NT2/D1 (cell line): ENCODE data around the gene KCNN2.
"Not testable (repeated sequence)": the region's sequence is repeated elsewhere in the genome, so short reads cannot be mapped to it uniquely, and the experiment has no call there.

Experiments
- DNase-seq: peaks from one replicate; pipeline ENCODE4 v3.0.0-alpha.2; 2011; ENCODE audit warnings: low read depth, low spot score
- H3K27me3 ChIP-seq: 2 replicates; pipeline ENCODE4 v1.6.0; 2011; ENCODE audit warnings: mild to moderate bottlenecking; ENCODE audit not compliant: insufficient read length, insufficient read depth
- H3K36me3 ChIP-seq: 2 replicates; pipeline ENCODE4 v1.6.1; 2011; ENCODE audit warnings: mild to moderate bottlenecking, low read length, mixed read lengths; ENCODE audit not compliant: insufficient read depth, insufficient read length
- H3K4me1 ChIP-seq: 2 replicates; pipeline ENCODE4 v1.5.1; 2011; ENCODE audit not compliant: insufficient read depth, insufficient read length
- H3K4me3 ChIP-seq: 2 replicates; pipeline ENCODE4 v1.5.1; 2011; ENCODE audit warnings: low read depth; ENCODE audit not compliant: insufficient read length
- H3K9ac ChIP-seq: 2 replicates; pipeline ENCODE4 v1.6.0; 2011; ENCODE audit warnings: low read depth; ENCODE audit not compliant: insufficient read length
- H3K9me3 ChIP-seq: 2 replicates; pipeline ENCODE4 v1.5.1; 2011; ENCODE audit warnings: mild to moderate bottlenecking, low read length; ENCODE audit not compliant: insufficient read depth
- SUZ12 ChIP-seq: IDR thresholded peaks from 2 replicates; pipeline ENCODE4 v1.6.1; 2011; ENCODE audit not compliant: insufficient read length, insufficient read depth; ENCODE audit errors: extremely low read depth
- YY1 ChIP-seq: IDR thresholded peaks from 2 replicates; pipeline ENCODE4 v1.6.1; 2011; ENCODE audit not compliant: insufficient read length, insufficient read depth
- ZNF274 ChIP-seq: IDR thresholded peaks from 2 replicates; pipeline ENCODE4 v1.6.1; 2011; ENCODE audit warnings: mild to moderate bottlenecking, low read depth, low read length

KCNN2 gene

GRCh38 chr5:114419959-114420358, 58.1 kb downstream of the KCNN2 start:
- no peak overlapping the region for H3K9ac ChIP-seq
- H3K4me3 ChIP-seq: no peak overlapping the region
- no peak for DNase-seq
- TF ChIP-seq SUZ12: no peak
- no peak for TF ChIP-seq ZNF274
- H3K4me1 ChIP-seq: no peaks in the 10 kb centered on the region
- no peaks in the 10 kb centered on the region for H3K36me3 ChIP-seq
- H3K27me3 ChIP-seq: no peaks in the 10 kb centered on the region
- H3K9me3 ChIP-seq: no peaks in the 10 kb centered on the region

GRCh38 chr5:114427204-114427603, 65.3 kb downstream of the KCNN2 start:
- no peaks in the 10 kb centered on the region for H3K36me3 ChIP-seq
- H3K4me3 ChIP-seq: no peak overlapping the region
- H3K9me3 ChIP-seq: no peaks in the 10 kb centered on the region
- TF ChIP-seq ZNF274 (no peak), YY1 (no peak), SUZ12 (no peak)
- no peak overlapping the region for H3K9ac ChIP-seq
- no peaks in the 10 kb centered on the region for H3K27me3 ChIP-seq
- no peak for DNase-seq
- no peaks in the 10 kb centered on the region for H3K4me1 ChIP-seq

DNA sequence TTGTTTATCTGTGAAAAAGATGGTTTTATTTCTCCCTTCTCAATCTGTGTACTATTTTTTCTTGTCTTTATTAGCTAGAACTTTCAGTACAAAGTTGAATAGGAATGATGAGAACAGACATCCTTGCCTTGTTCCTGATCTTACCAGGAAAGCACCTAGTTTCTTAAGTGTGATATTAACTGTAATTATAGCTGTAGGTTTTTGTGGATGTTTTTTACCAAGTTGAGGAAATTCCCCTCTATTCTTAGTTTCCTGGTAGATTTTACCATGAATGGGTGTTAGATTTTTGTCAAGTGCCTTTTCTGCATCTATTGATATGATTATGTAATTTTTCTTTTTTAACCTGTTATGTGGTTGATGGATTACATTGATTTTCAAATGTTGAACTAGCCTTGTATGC, 68.7 kb downstream of the KCNN2 start:
- Histone ChIP-seq H3K4me1 (no peaks in the 10 kb centered on the region), H3K36me3 (no peaks in the 10 kb centered on the region), H3K9me3 (no peaks in the 10 kb centered on the region), H3K4me3 (no peak overlapping the region), H3K27me3 (no peaks in the 10 kb centered on the region), H3K9ac (no peak overlapping the region)
- TF ChIP-seq YY1 (no peak), ZNF274 (no peak), SUZ12 (no peak)
- DNase-seq: no peak

DNA sequence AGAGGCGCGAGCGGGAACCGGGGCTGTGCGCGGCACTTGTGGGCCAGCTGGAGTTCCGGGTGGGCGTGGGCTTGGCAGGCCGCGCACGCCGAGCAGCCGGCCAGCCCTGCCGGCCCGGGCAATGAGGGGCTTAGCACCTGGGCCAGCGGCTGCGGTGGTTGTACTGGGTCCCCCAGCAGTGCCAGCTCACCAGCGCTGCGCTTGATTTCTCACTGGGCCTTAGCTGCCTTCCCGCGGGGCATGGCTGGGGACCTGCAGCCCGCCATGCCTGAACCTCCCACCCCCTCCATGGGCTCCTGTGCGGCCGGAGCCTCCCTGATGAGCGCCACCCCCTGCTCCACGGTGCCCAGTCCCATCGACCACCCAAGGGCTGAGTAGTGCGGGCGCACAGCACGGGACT, 70.8 kb downstream of the KCNN2 start:
- H3K9ac ChIP-seq, H3K4me1 ChIP-seq, H3K4me3 ChIP-seq, H3K27me3 ChIP-seq, DNase-seq, H3K36me3 ChIP-seq, H3K9me3 ChIP-seq: not testable (repeated sequence)

DNA sequence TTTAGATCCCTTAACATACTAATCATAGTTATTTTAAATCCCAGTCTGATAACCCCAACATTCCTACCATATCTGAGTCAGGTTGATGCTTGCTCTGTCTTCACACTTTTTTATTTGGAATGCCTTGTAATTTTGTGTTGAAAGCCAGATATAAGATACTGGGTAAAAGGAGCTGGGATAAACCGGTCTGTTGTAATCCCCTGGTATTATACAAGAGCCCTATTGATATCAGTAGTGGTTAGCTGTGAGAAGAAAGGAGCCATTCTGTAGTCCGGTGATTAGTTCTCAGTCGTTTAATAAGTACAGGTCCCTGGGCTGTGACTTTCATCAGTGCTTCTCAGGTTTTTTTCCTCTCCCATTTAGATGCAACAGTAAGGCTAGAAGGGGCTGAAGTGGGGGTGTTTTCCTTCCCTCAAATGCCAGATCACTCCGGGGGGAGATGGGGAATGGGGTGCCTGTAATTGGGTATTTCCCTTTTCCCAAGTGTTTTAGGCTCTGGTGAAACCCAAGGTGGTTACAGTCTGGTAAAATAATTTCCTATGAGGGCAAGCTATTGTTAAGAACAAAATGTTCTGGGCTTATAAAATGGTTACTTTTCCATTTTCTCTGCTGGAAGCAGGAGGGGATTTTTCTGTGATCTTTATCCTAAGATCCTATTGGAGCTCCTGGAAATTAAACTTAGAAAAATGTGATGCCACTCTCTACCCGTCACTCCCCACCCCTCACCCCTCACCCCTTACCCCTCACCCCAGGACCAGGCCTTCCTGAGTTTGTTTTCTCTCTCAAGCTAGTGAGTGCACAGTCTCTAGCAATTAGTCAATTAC, 72.7 kb downstream of the KCNN2 start:
- no peak for DNase-seq
- no peaks in the 10 kb centered on the region for H3K27me3 ChIP-seq
- no peaks in the 10 kb centered on the region for H3K4me1 ChIP-seq
- H3K4me3 ChIP-seq: no peak overlapping the region
- H3K36me3 ChIP-seq: no peaks in the 10 kb centered on the region
- H3K9me3 ChIP-seq: no peaks in the 10 kb centered on the region
- H3K9ac ChIP-seq: no peak overlapping the region
- TF ChIP-seq SUZ12: no peak
- TF ChIP-seq ZNF274: no peak
- TF ChIP-seq YY1: no peak

GRCh38 chr5:114435220-114435481, 73.3 kb downstream of the KCNN2 start:
- TF ChIP-seq ZNF274 (no peak), SUZ12 (no peak), YY1 (no peak)
- no peak for DNase-seq
- Histone ChIP-seq H3K9me3 (no peaks in the 10 kb centered on the region), H3K9ac (no peak overlapping the region), H3K4me1 (no peaks in the 10 kb centered on the region), H3K36me3 (no peaks in the 10 kb centered on the region), H3K27me3 (no peaks in the 10 kb centered on the region), H3K4me3 (no peak overlapping the region)

- Histone ChIP-seq H3K9me3 (no peaks in the 10 kb centered on the region), H3K4me3 (no peak overlapping the region), H3K4me1 (no peaks in the 10 kb centered on the region), H3K36me3 (no peaks in the 10 kb centered on the region), H3K9ac (no peak overlapping the region), H3K27me3 (no peaks in the 10 kb centered on the region)
- TF ChIP-seq ZNF274 (no peak), YY1 (no peak), SUZ12 (no peak)
- DNase-seq: no peak
Observed at GRCh38 chr5:114435885-114436299, 74.0 kb downstream of the KCNN2 start.

DNA sequence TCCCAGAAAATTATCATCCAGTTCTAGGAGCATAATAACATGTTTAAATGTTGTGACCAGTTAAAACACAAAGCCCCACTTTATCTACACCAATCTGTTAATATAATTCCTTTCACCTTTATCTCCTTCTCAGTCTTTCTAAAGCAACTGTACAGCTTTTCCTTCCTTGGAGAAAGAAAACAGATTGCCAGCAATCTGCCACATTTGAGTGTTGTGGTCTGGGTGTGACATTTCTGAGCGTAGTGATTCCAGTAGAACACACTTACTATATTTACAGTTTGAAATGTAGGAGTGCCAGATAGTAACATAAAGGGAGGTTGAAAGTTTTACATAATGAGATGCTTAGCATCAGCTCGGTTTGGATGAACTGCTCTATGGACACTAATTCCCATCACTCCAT, 76.1 kb downstream of the KCNN2 start:
- Histone ChIP-seq H3K9me3 (no peaks in the 10 kb centered on the region), H3K36me3 (no peaks in the 10 kb centered on the region), H3K4me3 (no peak overlapping the region), H3K4me1 (no peaks in the 10 kb centered on the region), H3K27me3 (no peaks in the 10 kb centered on the region), H3K9ac (no peak overlapping the region)
- DNase-seq: no peak
- TF ChIP-seq ZNF274: no peak
- no peak for TF ChIP-seq SUZ12
- no peak for TF ChIP-seq YY1
